ENCODE data around the gene SNED1.

SNED1 gene

GRCh38 chr2:241049739-241050623 is 51.6 kb downstream of the SNED1 start:
- no peak for DNase-seq

- no peak for DNase-seq
Measured at GRCh38 chr2:241050624-241051577, 52.5 kb downstream of the SNED1 start.

- no peak for DNase-seq
Measured at GRCh38 chr2:241051578-241052487, 53.4 kb downstream of the SNED1 start.

GRCh38 chr2:241052677-241053360 is 54.4 kb downstream of the SNED1 start:
- no peak for DNase-seq

GRCh38 chr2:241053576-241054251 is 55.3 kb downstream of the SNED1 start:
- no peak for DNase-seq

GRCh38 chr2:241061275-241061674 is 62.9 kb downstream of the SNED1 start:
- peak in 1 of 2 donors; percentile 17 for DNase-seq

GRCh38 chr2:241062389-241063092 is 64.1 kb downstream of the SNED1 start:
- no peak for DNase-seq

GRCh38 chr2:241063093-241063551 is 64.7 kb downstream of the SNED1 start:
- DNase-seq, result no peak

GRCh38 chr2:241063587-241063986 is 65.2 kb downstream of the SNED1 start:
- DNase-seq, result no peak

GRCh38 chr2:241064008-241064801 is 65.8 kb downstream of the SNED1 start:
- no peak for DNase-seq

GRCh38 chr2:241064802-241065354 is 66.5 kb downstream of the SNED1 start:
- no peak for DNase-seq

- DNase-seq, result no peak
Measured at GRCh38 chr2:241065355-241065803, 67.0 kb downstream of the SNED1 start.

GRCh38 chr2:241066171-241066892 is 67.9 kb downstream of the SNED1 start:
- no peak for DNase-seq

- no peak for DNase-seq
Measured at GRCh38 chr2:241066893-241067341, 68.5 kb downstream of the SNED1 start.

- DNase-seq, result no peak
Measured at GRCh38 chr2:241067501-241068135, 69.2 kb downstream of the SNED1 start.

- DNase-seq, result no peak
Measured at GRCh38 chr2:241068136-241068941, 69.9 kb downstream of the SNED1 start.
